Measurements from ENCODE around the gene ACTL10. TPM values are rescaled to one million over a fixed set of nuclear protein-coding genes. Genes with fewer than 3 reads are reported as not detected.

ACTL10 gene
- total RNA-seq, 1 experiment from 2014 or later, result 1.3 TPM

DNA sequence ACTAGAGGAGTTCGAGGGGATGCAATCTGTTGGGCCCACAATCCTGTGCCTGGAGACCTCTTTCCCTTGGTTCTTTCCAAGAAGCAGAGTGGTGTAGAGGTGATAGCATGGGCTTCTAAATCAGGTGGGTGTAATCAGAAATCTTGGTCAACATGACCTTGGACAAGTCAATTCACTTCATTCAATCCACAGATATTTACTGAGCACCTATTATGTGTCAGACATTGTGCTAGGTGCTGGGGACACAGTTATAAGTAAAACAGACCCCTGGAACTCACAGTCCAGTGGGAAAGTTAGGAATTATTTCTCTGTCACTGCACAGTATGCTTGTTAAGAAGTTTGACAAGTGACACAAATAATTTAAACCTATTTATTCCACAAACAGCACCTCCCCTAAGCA is 22.8 kb downstream of the ACTL10 start (continued):
- TF ChIP-seq NR1H2 (CRISPR knock-in tag; IDR thresholded peaks at IDR 0.05) (no peak), SOX15 (CRISPR knock-in tag; IDR thresholded peaks at IDR 0.05) (no peak), GABPB1 (CRISPR knock-in tag; IDR thresholded peaks at IDR 0.05) (no peak), TP53 (CRISPR knock-in tag; IDR thresholded peaks at IDR 0.05) (no peak), NFE2L1 (CRISPR knock-in tag; IDR thresholded peaks at IDR 0.05) (no peak)
- TF ChIP-seq, protein P1, sequence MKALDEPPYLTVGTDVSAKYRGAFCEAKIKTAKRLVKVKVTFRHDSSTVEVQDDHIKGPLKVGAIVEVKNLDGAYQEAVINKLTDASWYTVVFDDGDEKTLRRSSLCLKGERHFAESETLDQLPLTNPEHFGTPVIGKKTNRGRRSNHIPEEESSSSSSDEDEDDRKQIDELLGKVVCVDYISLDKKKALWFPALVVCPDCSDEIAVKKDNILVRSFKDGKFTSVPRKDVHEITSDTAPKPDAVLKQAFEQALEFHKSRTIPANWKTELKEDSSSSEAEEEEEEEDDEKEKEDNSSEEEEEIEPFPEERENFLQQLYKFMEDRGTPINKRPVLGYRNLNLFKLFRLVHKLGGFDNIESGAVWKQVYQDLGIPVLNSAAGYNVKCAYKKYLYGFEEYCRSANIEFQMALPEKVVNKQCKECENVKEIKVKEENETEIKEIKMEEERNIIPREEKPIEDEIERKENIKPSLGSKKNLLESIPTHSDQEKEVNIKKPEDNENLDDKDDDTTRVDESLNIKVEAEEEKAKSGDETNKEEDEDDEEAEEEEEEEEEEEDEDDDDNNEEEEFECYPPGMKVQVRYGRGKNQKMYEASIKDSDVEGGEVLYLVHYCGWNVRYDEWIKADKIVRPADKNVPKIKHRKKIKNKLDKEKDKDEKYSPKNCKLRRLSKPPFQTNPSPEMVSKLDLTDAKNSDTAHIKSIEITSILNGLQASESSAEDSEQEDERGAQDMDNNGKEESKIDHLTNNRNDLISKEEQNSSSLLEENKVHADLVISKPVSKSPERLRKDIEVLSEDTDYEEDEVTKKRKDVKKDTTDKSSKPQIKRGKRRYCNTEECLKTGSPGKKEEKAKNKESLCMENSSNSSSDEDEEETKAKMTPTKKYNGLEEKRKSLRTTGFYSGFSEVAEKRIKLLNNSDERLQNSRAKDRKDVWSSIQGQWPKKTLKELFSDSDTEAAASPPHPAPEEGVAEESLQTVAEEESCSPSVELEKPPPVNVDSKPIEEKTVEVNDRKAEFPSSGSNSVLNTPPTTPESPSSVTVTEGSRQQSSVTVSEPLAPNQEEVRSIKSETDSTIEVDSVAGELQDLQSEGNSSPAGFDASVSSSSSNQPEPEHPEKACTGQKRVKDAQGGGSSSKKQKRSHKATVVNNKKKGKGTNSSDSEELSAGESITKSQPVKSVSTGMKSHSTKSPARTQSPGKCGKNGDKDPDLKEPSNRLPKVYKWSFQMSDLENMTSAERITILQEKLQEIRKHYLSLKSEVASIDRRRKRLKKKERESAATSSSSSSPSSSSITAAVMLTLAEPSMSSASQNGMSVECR (CRISPR knock-in tag; IDR thresholded peaks at IDR 0.05; ENCODE audit: borderline replicate concordance), result no peak
- TF ChIP-seq, protein P2, sequence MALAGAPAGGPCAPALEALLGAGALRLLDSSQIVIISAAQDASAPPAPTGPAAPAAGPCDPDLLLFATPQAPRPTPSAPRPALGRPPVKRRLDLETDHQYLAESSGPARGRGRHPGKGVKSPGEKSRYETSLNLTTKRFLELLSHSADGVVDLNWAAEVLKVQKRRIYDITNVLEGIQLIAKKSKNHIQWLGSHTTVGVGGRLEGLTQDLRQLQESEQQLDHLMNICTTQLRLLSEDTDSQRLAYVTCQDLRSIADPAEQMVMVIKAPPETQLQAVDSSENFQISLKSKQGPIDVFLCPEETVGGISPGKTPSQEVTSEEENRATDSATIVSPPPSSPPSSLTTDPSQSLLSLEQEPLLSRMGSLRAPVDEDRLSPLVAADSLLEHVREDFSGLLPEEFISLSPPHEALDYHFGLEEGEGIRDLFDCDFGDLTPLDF (CRISPR knock-in tag; IDR thresholded peaks at IDR 0.05), result no peak

DNA sequence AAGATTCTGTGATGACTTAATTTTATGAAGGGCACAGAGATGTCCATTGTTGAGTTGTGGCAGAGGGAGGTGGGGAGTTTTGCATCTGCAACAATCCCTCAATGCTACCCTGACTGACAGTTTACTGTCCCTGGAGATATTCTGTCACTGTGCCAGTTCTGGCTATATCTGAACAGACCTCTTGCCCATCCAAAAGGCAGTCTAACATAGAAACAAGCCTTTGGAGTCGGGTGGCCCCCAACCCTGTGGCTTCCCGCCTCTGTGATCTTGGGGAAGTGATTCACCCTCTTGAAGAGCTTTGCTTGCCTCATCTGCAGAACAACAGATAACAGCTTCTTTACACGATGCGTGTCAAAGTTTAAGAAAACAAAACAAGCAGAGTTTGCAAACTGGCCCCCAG is 23.2 kb downstream of the ACTL10 start:
- no peak overlapping the region for H3K27ac Mint-ChIP-seq
- ATAC-seq (no peak), DNase-seq (ENCODE audit: low spot score) (no peak)
- H3K9me3 Mint-ChIP-seq, result no peaks in the 10 kb centered on the region
- no peak overlapping the region for H3K4me3 Mint-ChIP-seq
- H3K36me3 Mint-ChIP-seq, result no peaks in the 10 kb centered on the region
- H3K4me1 Mint-ChIP-seq, result peaks cover 27% of the 10 kb centered on the region
- TF ChIP-seq ZNF423 (CRISPR knock-in tag; IDR thresholded peaks at IDR 0.05), result no peak
- TF ChIP-seq SMAD3 (CRISPR knock-in tag; IDR thresholded peaks at IDR 0.05; ENCODE audit: borderline replicate concordance), result no peak
- POLR2A ChIA-PET, result interaction anchor here (0.9 kb wide), 1 partner anchor 23 kb away, joined by 7 read pairs; the partner anchor contains the start of gene ACTL10
- CTCF ChIA-PET, result interaction anchor here (1.6 kb wide), 1 partner anchor 22 kb away, joined by 3 read pairs; no protein-coding TSS in a partner anchor
- H3K27me3 Mint-ChIP-seq (ENCODE audit: low read depth), result peaks cover 30% of the 10 kb centered on the region

DNA sequence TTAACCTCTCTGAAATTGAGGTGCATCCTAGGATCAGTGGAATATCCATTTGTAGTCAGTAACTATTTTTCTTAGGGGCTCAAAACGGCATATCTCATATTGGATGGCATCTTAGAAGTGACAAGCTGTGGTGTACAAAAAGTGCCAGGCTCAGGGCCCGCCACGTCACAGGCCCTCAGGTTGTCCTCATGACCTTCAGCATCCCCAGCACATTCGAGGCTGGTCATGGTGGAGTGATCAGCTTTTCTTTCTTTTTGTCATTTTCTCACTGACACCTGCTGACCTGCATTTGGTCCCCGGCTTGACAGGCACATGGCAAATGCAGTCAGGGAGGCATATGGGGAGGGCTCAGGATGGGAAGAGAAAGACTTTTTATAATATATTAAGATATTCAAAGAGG is 26.5 kb downstream of the ACTL10 start:
- CTCF ChIA-PET, result interaction anchor here (1.0 to 1.4 kb wide), 2 partner anchors 25 to 38 kb away, joined by 3 read pairs; partner anchors contain the start of gene ZNF341
- H3K36me3 Mint-ChIP-seq, result peaks cover 8% of the 10 kb centered on the region
- TF ChIP-seq, protein P3, sequence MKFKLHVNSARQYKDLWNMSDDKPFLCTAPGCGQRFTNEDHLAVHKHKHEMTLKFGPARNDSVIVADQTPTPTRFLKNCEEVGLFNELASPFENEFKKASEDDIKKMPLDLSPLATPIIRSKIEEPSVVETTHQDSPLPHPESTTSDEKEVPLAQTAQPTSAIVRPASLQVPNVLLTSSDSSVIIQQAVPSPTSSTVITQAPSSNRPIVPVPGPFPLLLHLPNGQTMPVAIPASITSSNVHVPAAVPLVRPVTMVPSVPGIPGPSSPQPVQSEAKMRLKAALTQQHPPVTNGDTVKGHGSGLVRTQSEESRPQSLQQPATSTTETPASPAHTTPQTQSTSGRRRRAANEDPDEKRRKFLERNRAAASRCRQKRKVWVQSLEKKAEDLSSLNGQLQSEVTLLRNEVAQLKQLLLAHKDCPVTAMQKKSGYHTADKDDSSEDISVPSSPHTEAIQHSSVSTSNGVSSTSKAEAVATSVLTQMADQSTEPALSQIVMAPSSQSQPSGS (CRISPR knock-in tag; IDR thresholded peaks at IDR 0.05; ENCODE audit: borderline replicate concordance, low read depth), result no peak
- TF ChIP-seq TP53 (CRISPR knock-in tag; IDR thresholded peaks at IDR 0.05), result no peak
- TF ChIP-seq, protein P4, sequence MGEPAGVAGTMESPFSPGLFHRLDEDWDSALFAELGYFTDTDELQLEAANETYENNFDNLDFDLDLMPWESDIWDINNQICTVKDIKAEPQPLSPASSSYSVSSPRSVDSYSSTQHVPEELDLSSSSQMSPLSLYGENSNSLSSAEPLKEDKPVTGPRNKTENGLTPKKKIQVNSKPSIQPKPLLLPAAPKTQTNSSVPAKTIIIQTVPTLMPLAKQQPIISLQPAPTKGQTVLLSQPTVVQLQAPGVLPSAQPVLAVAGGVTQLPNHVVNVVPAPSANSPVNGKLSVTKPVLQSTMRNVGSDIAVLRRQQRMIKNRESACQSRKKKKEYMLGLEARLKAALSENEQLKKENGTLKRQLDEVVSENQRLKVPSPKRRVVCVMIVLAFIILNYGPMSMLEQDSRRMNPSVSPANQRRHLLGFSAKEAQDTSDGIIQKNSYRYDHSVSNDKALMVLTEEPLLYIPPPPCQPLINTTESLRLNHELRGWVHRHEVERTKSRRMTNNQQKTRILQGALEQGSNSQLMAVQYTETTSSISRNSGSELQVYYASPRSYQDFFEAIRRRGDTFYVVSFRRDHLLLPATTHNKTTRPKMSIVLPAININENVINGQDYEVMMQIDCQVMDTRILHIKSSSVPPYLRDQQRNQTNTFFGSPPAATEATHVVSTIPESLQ (CRISPR knock-in tag; IDR thresholded peaks at IDR 0.05), result no peak
- TF ChIP-seq, protein P5, sequence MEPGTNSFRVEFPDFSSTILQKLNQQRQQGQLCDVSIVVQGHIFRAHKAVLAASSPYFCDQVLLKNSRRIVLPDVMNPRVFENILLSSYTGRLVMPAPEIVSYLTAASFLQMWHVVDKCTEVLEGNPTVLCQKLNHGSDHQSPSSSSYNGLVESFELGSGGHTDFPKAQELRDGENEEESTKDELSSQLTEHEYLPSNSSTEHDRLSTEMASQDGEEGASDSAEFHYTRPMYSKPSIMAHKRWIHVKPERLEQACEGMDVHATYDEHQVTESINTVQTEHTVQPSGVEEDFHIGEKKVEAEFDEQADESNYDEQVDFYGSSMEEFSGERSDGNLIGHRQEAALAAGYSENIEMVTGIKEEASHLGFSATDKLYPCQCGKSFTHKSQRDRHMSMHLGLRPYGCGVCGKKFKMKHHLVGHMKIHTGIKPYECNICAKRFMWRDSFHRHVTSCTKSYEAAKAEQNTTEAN (CRISPR knock-in tag; IDR thresholded peaks at IDR 0.05), result no peak
- no peak for TF ChIP-seq ZNF138 (CRISPR knock-in tag; conservative IDR thresholded peaks at IDR 0.05)
- TF ChIP-seq EMX1 (CRISPR knock-in tag; IDR thresholded peaks at IDR 0.05), result no peak
- TF ChIP-seq, protein P6, sequence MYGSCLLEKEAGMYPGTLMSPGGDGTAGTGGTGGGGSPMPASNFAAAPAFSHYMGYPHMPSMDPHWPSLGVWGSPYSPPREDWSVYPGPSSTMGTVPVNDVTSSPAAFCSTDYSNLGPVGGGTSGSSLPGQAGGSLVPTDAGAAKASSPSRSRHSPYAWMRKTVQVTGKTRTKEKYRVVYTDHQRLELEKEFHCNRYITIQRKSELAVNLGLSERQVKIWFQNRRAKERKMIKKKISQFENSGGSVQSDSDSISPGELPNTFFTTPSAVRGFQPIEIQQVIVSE (CRISPR knock-in tag; IDR thresholded peaks at IDR 0.05; ENCODE audit: borderline replicate concordance), result no peak
- no peak for TF ChIP-seq KAT7 (CRISPR knock-in tag; IDR thresholded peaks at IDR 0.05; ENCODE audit: borderline replicate concordance)
- TF ChIP-seq, protein P7, sequence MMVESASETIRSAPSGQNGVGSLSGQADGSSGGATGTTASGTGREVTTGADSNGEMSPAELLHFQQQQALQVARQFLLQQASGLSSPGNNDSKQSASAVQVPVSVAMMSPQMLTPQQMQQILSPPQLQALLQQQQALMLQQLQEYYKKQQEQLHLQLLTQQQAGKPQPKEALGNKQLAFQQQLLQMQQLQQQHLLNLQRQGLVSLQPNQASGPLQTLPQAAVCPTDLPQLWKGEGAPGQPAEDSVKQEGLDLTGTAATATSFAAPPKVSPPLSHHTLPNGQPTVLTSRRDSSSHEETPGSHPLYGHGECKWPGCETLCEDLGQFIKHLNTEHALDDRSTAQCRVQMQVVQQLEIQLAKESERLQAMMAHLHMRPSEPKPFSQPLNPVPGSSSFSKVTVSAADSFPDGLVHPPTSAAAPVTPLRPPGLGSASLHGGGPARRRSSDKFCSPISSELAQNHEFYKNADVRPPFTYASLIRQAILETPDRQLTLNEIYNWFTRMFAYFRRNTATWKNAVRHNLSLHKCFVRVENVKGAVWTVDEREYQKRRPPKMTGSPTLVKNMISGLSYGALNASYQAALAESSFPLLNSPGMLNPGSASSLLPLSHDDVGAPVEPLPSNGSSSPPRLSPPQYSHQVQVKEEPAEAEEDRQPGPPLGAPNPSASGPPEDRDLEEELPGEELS (CRISPR knock-in tag; IDR thresholded peaks at IDR 0.05), result no peak
- TF ChIP-seq, protein P8, sequence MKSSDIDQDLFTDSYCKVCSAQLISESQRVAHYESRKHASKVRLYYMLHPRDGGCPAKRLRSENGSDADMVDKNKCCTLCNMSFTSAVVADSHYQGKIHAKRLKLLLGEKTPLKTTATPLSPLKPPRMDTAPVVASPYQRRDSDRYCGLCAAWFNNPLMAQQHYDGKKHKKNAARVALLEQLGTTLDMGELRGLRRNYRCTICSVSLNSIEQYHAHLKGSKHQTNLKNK (CRISPR knock-in tag; IDR thresholded peaks at IDR 0.05), result no peak

More for the DNA sequence above, 26.5 kb downstream of the ACTL10 start:
- Mint-ChIP-seq H3K4me1 (peaks cover 17% of the 10 kb centered on the region), H3K9me3 (peaks cover 8% of the 10 kb centered on the region), H3K27me3 (ENCODE audit: low read depth) (peaks cover 22% of the 10 kb centered on the region), H3K27ac (no peak overlapping the region), H3K4me3 (no peak overlapping the region)
- POLR2A ChIA-PET, result interaction anchor here (0.9 kb wide), 1 partner anchor 30 kb away, joined by 4 read pairs; no protein-coding TSS in a partner anchor
- ATAC-seq (no peak), DNase-seq (ENCODE audit: low spot score) (no peak)

All from WTC11 (cell line).